HG03095 (cell line): Measurements from ENCODE around the gene TAF1L.
"Not testable (repeated sequence)": the region's sequence is repeated elsewhere in the genome, so short reads cannot be mapped to it uniquely, and the experiment has no call there.

ENCODE experiments used
- ATAC-seq: cut with Tn5 transposase; IDR thresholded peaks from one replicate; pipeline ENCODE4 v1.9.1; 2021; ENCODE audit warnings: moderate library complexity; ENCODE audit not compliant: unreplicated experiment

Gene TAF1L, protein sequence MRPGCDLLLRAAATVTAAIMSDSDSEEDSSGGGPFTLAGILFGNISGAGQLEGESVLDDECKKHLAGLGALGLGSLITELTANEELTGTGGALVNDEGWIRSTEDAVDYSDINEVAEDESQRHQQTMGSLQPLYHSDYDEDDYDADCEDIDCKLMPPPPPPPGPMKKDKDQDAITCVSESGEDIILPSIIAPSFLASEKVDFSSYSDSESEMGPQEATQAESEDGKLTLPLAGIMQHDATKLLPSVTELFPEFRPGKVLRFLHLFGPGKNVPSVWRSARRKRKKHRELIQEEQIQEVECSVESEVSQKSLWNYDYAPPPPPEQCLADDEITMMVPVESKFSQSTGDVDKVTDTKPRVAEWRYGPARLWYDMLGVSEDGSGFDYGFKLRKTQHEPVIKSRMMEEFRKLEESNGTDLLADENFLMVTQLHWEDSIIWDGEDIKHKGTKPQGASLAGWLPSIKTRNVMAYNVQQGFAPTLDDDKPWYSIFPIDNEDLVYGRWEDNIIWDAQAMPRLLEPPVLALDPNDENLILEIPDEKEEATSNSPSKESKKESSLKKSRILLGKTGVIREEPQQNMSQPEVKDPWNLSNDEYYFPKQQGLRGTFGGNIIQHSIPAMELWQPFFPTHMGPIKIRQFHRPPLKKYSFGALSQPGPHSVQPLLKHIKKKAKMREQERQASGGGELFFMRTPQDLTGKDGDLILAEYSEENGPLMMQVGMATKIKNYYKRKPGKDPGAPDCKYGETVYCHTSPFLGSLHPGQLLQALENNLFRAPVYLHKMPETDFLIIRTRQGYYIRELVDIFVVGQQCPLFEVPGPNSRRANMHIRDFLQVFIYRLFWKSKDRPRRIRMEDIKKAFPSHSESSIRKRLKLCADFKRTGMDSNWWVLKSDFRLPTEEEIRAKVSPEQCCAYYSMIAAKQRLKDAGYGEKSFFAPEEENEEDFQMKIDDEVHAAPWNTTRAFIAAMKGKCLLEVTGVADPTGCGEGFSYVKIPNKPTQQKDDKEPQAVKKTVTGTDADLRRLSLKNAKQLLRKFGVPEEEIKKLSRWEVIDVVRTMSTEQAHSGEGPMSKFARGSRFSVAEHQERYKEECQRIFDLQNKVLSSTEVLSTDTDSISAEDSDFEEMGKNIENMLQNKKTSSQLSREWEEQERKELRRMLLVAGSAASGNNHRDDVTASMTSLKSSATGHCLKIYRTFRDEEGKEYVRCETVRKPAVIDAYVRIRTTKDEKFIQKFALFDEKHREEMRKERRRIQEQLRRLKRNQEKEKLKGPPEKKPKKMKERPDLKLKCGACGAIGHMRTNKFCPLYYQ (N-terminal part only)

GRCh38 chr9:32635362-32635761, at the start of gene TAF1L:
TAF1L (minus strand) TSS chr9:32635669; CDS start chr9:32635579, 90 bp downstream.
- no peak for ATAC-seq

DNA sequence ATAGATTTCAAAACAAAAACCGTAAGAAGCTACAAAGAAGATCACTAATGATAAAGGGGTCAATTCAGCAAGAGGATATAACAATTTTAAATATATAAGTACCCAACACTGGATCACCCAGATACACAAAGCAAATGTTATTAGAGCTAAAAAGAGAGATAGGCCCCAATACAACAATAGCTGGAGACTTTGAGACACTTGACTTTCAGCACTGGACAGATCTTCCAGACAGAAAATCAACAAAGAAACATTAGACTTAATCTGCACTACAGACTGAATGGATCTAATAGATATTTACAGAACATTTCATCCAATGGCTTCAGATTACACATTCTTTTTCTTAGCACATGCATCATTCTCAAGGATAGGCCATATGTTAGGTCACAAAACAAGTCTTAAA, 46.3 kb upstream of the TAF1L start:
- no peak for ATAC-seq

DNA sequence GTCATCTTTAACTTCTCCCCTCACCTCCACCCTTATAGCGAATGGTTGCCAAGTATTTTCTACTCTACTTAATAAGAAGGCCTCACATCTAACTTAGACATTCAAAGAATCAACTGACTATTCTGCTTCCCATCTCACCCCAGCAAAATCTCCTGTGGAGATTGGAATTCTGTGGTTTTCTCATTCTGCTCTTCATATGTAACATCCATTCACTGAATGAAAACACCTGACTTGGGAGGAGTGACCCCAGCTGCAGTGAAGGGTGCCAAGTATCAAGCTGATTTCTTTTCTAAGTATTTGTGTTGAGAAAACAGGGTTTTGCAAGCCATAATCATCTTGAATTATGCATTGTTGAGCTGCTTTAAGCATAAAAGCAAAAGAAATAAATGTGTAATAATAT, 42.5 kb upstream of the TAF1L start:
- no peak for ATAC-seq

GRCh38 chr9:32672469-32672868, 37.0 kb upstream of the TAF1L start:
- no peak for ATAC-seq

DNA sequence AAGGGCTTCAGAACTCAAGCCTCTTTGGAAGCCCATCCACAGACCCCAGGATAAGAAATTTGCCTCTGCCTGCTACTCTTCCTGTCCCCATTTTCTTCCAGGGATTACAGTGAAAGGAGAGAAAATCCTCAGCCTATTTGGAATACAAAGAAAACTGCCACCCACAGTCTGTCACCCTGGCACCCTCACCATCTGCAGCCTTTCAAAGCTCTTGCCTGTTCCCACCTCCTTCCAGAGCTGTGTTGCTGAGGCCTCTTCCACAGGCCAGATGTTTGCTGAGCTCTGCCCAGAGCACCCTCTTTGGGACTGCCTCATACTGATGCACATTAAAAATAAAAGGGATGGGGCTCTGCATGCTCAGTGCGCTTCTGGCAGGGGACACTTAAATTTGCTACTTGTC, 35.9 kb upstream of the TAF1L start:
- no peak for ATAC-seq

- ATAC-seq, result no peak
Measured at GRCh38 chr9:32665101-32665500, 29.6 kb upstream of the TAF1L start.

GRCh38 chr9:32663741-32664140, 28.3 kb upstream of the TAF1L start:
- no peak for ATAC-seq

- ATAC-seq, result no peak
Measured at GRCh38 chr9:32647671-32648070, 12.2 kb upstream of the TAF1L start.

- ATAC-seq, result no peak
Measured at GRCh38 chr9:32644698-32645097, 9.2 kb upstream of the TAF1L start.

- ATAC-seq, result not testable (repeated sequence)
Measured at GRCh38 chr9:32633151-32633550, 2.3 kb downstream of the TAF1L start.

DNA sequence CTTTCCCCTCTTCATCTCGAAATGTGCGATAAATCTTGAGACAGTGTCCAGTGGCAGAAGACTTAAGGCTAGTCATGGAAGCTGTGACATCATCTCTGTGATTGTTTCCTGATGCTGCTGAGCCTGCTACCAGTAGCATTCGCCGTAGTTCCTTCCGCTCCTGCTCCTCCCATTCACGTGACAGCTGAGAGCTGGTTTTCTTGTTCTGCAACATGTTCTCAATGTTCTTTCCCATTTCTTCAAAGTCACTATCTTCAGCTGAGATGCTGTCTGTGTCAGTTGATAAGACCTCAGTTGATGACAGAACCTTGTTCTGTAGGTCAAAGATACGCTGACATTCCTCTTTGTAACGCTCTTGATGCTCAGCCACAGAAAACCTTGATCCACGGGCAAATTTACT, 3.5 kb downstream of the TAF1L start:
- no peak for ATAC-seq

DNA sequence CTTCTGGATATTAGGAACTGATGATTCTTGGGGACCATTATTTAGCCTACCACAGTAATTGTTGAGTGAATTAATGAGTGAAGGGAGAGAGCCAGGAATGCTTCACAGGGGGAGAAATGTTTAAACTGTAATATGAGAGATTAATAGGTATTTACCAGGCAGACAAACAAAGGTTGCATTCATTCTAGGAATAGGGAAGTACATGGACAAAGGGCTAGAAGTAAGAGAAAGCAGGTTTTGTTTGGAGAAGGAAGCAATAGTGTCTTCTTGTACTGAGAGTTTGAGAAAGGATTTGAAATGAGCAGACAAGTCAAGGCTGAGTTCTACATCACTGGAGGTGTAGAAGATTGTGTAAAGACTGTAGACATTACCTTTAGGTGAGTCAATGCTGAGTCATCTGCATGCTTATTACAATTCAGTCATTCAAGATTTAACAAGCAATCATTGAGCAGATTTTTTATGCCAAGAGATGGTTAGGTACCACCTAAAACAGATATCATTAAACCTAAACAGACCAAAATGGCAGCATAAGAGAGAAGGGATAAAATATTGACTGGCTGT, 8.0 kb downstream of the TAF1L start:
- ATAC-seq, result no peak

DNA sequence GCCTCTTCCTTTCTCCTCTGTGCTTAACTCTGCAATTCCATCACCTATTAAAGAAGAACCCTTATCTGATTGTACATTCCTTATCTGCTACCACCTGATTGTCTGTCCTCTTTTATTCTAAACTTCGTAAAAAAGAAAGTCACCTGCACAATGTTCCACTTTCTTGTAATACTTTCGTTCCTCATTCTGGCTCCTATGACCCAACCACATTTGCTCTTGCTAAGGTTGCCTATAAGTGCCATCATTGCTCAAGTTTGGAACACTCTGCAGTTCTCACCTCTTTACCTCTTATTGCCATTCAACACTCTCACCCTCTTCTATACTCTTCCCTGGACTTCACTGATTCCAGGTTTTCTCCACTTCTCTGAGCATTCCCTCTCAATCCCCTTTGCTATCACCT, 10.1 kb downstream of the TAF1L start:
- ATAC-seq, result no peak

DNA sequence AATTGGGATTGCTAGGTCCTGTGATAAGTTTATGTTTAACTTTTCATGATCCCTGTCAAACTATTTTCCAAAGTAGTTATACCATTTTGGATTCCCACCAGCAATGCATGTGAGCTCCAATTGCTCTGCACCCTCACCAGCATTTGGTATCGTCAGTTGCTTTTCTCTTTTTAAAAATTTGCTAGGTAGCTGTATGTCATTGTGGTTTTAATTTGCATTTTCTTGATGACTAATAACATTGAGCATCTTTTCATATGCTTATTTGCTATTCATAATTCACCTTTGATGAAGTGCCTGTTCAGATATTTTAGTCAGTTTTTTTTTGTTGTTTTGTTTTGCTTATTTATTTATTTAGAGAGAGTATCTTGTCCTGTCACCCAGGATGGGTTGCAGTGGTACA, 12.5 kb downstream of the TAF1L start:
- ATAC-seq, result no peak

- ATAC-seq, result no peak
Measured at GRCh38 chr9:32618261-32618660, 17.2 kb downstream of the TAF1L start.

- ATAC-seq, result no peak
Measured at GRCh38 chr9:32606811-32607210, 28.7 kb downstream of the TAF1L start.

GRCh38 chr9:32603914-32604852, 31.3 kb downstream of the TAF1L start:
- ATAC-seq, result peak; percentile 79

- ATAC-seq, result not testable (repeated sequence)
Measured at GRCh38 chr9:32599021-32599420, 36.4 kb downstream of the TAF1L start.

GRCh38 chr9:32596936-32597335, 38.5 kb downstream of the TAF1L start:
- ATAC-seq, result no peak
